ENCODE results near the gene SRP14.
"Not testable (repeated sequence)": the region's sequence is repeated elsewhere in the genome, so short reads cannot be mapped to it uniquely, and the experiment has no call there.

Gene SRP14

DNA sequence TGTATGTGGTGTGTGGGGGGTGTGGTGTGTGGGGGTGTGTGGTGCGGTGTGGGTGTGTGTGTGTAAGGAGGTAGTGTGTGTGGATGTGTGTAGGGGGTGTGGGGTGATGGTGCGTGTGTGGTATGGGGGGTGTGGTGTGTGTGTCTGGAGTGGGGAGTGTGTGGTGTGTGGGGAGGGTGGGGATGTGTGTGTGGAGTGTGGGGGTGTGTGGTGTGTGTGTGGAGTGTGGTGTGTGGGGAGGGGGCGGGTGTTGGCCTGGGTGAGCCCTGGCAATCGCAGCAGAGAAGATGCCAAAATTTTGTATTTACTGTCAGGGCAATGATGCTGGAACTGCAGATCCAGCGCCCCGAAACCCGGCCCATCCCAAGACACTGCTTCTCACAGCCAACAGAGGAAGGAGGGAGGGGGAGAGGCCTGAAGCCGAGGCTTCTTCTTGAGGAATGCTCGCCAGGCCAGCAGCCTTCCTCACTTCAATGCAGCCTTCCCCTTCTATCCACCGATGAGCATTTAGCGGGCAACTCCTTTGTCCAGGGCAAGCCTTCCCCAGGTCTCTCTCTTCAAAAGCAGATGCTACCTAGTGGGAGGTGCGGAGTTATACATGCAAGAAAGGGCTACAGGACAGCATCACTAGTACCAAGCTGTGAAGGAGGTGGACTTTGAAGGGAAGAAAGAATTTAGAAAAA, 11.9 kb upstream of the SRP14 start:
- DNase-seq (ENCODE audit: low read depth in 2 of 2) = no peak

GRCh38 chr15:40048926-40049475, 10.0 kb upstream of the SRP14 start:
- no peak for DNase-seq (ENCODE audit: low read depth in 2 of 2)

- no peak for DNase-seq (ENCODE audit: low read depth in 2 of 2)
These were observed 9.3 kb upstream of the SRP14 start for GRCh38 chr15:40048211-40048792.

DNA sequence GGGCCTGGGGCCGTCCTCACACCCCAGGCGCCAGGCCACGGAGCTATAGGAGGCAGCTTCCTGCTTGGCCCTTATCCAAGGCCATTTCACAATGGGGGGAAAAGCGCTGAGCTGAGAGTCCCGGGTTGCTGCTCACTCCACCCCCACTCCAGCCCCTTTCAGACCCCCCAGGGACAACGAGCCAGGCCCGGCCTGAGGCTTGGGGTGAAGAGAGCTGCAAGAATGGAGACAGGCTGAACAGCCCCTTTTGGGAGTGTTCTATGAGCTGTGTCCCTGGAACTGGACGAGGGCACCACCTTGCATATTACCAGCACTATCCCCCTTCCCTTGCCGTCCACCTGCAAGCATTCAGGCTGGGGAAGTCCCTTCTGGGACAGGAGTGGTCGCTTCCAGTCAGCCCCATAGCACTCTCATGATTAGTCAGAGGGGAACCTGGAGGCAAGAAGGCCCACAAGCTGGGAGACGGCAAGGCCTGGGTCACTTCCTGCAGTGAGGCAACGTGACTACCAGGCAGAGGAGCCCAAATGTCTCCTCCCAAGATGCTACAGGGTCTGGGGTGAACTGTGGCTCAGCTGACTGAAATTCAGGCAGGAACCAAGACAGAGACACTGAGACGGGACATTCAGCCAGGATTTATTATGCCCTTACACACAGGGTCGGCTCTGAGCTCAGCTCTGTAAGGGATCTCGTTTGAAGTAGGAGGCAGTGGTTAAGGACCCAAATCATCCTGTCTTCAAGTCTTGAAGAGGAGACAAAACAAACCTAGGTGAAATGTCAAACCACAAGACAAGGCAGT, 8.6 kb upstream of the SRP14 start:
- DNase-seq (ENCODE audit: low read depth in 2 of 2) = no peak

DNA sequence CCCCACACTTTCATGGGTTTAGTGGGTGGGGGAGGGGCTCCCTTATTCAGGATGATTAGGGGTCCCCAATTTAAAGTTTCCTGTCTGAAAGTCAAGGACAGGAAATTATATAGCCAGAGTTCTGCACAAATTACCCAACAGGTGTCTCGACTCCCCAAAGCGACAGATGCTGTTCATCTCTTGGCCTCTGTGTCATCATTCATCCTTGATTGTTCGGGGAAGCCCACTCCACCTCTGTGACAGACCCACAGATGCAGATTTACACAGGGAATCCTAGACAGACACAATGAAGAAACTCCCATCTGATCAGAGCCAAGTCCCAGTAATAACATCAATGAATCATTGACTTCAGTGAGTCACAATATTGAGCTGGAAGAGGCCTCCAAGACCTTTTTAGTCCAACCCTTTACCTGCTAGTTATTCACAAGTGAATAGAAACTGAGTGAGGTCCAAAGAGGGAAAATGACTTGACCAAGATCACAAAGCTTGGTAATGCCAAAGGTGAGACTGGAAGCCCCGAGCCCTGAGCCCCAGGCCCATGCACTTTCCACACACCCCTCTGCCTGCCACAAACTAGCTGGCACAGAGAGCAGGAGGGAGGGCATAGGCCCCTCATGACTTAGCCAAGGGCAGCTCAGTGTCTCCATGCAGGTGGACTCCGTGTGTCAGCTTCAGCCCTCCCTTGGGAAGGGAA, 7.9 kb upstream of the SRP14 start:
- DNase-seq (ENCODE audit: low read depth in 2 of 2) = no peak

GRCh38 chr15:40045572-40046217, 6.7 kb upstream of the SRP14 start:
- no peak for DNase-seq (ENCODE audit: low read depth in 2 of 2)

- peak; percentile 61 to 63 for DNase-seq (ENCODE audit: low read depth in 2 of 2)
These were observed 6.0 kb upstream of the SRP14 start for GRCh38 chr15:40044717-40045571.

DNA sequence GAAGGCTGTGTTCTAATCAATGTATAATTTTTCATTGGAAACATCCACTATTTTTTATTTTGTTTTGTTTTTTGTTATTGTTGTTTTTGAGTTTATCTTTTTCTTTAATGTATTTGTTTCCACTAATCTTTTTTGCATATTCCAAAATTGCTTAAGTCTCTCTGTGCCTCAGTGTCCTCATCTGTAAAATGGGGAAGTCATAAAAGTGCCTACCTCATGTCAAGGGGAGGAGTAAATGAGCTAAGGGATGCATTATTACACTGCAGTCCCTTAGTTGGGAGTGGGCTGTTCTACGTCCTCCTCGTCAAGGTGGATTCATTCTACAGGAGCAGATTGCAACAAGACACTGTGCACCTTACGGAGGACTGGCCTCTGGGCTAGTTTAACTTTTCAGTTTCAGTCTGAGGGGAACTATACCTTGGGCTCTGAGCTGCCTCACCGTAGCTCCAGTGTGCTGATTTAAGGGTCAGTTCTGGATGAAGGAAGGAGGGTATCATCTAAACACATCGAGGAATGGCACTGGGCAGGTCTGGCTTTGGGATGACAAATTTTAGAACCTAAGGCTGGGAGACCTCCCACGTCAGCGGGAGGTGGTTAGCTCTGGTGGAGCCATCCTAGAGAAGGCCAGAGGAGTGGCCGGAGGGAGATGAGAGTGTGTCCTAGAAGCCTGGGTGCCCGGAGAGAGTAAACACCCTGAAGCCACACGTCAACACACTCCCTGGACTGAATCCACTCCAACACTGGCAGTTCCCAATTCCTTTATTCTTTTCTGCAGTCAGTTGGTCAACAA, 5.1 kb upstream of the SRP14 start:
- no peak for DNase-seq (ENCODE audit: low read depth in 2 of 2)

DNA sequence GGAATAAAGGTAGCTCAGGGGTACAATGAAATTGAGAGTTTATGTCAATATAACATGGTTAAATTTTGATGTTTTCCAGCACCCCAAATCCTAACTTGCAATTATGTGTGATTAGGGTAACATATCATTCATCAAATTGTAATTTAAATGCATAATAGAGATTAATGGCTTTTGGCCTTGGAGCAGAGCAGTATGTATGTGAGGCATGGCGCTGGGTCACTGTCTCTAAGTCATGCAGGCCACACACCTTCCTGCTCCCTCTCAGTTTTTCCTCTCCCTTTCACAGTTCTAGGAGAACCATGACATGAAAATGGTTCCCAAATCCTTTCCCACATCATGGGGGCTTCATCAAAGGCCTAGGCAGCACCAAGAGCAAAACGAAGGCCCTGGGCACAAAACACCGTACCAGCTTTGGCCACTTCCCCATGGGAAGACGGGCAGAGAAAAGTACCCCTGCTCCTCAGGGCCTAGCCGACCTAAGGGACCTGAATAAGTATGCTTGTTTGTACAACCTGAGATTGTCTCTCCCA, 3.9 kb upstream of the SRP14 start:
- DNase-seq (ENCODE audit: low read depth in 2 of 2) = no peak

DNA sequence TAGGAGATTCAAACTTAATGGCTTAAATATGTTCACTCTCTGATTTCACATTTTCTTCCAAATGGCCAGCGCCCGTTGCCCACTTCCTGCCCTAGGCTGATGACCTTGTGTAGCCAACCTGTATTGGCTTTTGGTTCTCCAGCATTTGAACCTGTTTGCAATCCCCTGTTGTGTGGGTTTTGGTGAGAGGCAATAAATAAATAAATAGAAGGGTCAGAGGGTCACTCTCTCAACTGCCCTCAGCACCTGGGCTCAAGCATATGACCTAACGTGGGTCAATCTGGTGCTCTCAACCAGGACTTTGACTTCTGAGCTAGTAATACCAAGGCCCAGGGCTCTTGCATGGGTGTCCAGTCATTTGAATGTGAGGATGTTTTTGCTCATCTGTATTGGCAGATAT, 1.8 kb upstream of the SRP14 start:
- DNase-seq (ENCODE audit: low read depth in 2 of 2) = no peak

GRCh38 chr15:40040293-40040635, 1.3 kb upstream of the SRP14 start:
- DNase-seq (ENCODE audit: low read depth in 2 of 2) = no peak

DNA sequence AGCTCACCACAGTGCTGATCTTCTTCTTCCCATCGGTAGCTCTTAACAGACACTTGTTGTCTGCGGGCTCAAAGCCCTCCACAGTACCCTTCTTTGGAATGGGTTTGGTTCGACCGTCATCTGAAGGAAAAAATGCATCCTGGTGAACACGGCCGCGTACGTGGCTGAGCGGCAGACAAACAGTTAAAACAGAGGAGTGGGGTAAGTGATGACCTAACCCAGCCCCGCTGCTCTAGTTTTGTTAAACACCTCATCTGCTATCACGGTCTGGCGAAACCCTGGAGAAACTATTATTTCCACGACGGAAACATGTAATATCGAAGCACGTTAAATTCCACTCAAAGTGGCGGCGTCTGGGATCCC, 725 bp downstream of the SRP14 start:
- DNase-seq (ENCODE audit: low read depth in 2 of 2) = no peak

DNA sequence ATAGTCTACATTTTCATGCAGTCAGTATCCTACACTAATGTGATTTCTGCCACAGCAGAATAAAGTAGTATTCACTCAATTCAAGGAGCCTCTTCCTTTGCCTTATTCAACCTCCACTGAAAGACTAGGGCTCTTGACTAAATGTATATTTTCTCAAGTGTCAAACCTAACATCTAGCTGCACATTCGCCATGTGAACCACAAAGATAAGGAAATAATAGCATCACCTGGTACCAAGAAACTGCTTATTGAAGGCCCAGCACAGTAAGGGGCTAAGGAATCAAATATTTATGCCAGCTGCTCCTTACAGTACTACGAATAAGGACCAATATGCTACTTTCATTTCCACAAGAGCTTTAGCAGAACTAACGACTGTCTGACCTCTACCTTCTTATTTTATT, 1.3 kb downstream of the SRP14 start:
- no peak for DNase-seq (ENCODE audit: low read depth in 2 of 2)

DNA sequence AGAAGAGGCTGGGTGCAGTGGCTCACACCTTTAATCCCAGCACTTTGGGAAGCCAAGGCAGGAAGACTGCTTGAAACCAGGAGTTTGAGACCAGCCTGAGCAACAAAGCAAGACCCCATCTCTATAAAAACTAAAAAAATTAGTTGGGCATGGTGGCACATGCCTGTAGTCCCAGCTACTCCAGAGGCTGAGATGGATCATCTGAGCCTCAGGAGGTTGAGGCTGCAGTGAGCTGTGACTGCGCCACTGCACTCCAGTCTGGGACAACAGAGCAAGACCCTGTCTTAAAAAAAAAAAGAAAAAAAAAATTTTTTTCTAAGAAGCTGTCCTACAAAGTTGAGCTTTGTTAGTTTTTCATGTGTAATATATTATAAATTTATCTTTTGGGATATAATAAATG, 3.8 kb downstream of the SRP14 start:
- not testable (repeated sequence) for DNase-seq (ENCODE audit: low read depth in 2 of 2)

GRCh38 chr15:40034186-40034946, 4.6 kb downstream of the SRP14 start:
- DNase-seq (ENCODE audit: low read depth in 2 of 2) = no peak

DNA sequence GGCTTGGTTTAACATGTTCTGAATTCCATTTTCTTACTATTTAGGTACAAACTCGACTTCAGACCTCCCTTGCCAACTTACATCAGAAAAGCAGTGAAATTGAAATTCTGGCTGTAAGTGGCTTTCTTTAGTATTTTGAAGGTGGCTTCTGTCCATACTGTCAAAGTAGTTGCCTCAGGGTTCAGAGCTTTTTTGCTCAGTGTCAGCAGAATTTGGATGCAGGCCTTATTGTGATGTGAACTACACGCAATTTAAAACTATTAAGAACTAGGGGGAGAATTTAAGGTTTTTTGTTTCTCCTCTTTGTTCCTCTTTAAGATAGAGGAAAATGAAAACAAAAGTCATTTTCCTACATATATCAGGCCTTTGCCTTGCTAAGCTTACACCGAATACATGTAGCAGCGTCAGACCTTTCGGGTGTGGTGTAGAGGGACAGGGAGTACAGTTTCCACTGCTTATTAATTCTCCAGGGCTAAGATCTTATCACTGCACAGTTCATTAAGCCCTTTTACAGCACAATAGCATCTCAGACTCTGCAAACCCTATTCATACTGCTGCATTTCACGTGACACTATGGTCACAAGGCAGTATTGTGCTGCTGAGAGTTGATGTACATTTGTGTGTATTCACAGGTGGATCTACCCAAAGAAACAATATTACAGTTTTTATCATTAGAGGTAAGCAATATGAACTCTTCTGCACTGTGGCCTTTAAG, 6.7 kb downstream of the SRP14 start:
- no peak for DNase-seq (ENCODE audit: low read depth in 2 of 2)

- no peak for DNase-seq (ENCODE audit: low read depth in 2 of 2)
These were observed 7.7 kb downstream of the SRP14 start for GRCh38 chr15:40031300-40031699.

All from stimulated activated CD8-positive, alpha-beta memory T cell treated with anti-CD3 and anti-CD28 coated beads, Interleukin-2, amount 100 ng/mL, for 1 hour (primary cell).